PC-9 (cell line): ENCODE data around the gene PADI6. TPM values are rescaled to one million over a fixed set of nuclear protein-coding genes. Genes with fewer than 3 reads are reported as not detected.

Experiments used
- BruUV-seq: library from RNA; stranded (reverse); fragments of 400-500 nt; replicated peaks from 2 replicates; lab custom pipeline; 2021; lab: Mats Ljungman, UMichigan
- CTCF ChIA-PET: fragments of 300-600 bp; sonication (Branson Sonifier 250); formaldehyde crosslinking; loops from one replicate; lab custom pipeline; 2022; ENCODE audit warnings: antibody characterized with exemption; lab: Charles Lee
- POLR2A ChIA-PET: fragments of 300-600 bp; sonication (Branson Sonifier 250); formaldehyde crosslinking; loops from one replicate; lab custom pipeline; 2022; ENCODE audit warnings: antibody characterized with exemption; ENCODE audit not compliant: unreplicated experiment; lab: Charles Lee
- DNase-seq, 2 experiments: peaks; one replicate each; pipeline versions ENCODE4 v3.0.0 to v3.0.0-alpha.2; 2015 to 2022; ENCODE audit warnings: mixed read lengths in 1 of 2
- H2AFZ ChIP-seq: fragments of 200-600 bp; sonication (generic); 2 replicates; pipeline ENCODE4 v1.8.1; 2017; ENCODE audit warnings: antibody characterized with exemption
- H3F3A ChIP-seq: fragments of 200-600 bp; sonication (generic); 2 replicates; pipeline ENCODE4 v1.8.1; 2017; ENCODE audit warnings: antibody characterized with exemption, mild to moderate bottlenecking, low read depth; ENCODE audit not compliant: insufficient read depth
- H3K27ac ChIP-seq: fragments of 200-600 bp; sonication (generic); 2 replicates; pipeline ENCODE4 v1.6.1; 2016; ENCODE audit warnings: mixed run types
- H3K27me3 ChIP-seq: fragments of 200-600 bp; sonication (generic); 2 replicates; pipeline ENCODE4 v1.6.1; 2016; ENCODE audit warnings: low read depth, mixed run types; ENCODE audit not compliant: insufficient read depth
- H3K36me3 ChIP-seq: fragments of 200-600 bp; sonication (generic); 2 replicates; pipeline ENCODE4 v1.6.1; 2016; ENCODE audit warnings: low read depth, mixed run types
- H3K4me1 ChIP-seq: fragments of 200-600 bp; sonication (generic); replicated peaks from 2 replicates; pipeline ENCODE4 v1.6.1; 2016; ENCODE audit warnings: mixed run types; ENCODE audit not compliant: insufficient read depth
- H3K4me2 ChIP-seq: fragments of 200-600 bp; sonication (generic); 2 replicates; pipeline ENCODE4 v1.6.1; 2017; ENCODE audit warnings: mixed run types
- H3K4me3 ChIP-seq: fragments of 200-600 bp; sonication (generic); 2 replicates; pipeline ENCODE4 v1.6.1; 2016; ENCODE audit warnings: mixed run types
- H3K79me2 ChIP-seq: fragments of 200-600 bp; sonication (generic); 2 replicates; pipeline ENCODE4 v1.6.1; 2017; ENCODE audit warnings: low read depth, mixed run types
- H3K9me2 ChIP-seq: fragments of 200-600 bp; sonication (generic); 2 replicates; pipeline ENCODE4 v1.8.1; 2017; ENCODE audit warnings: mild to moderate bottlenecking; ENCODE audit not compliant: insufficient read depth
- H3K9me3 ChIP-seq: fragments of 200-600 bp; sonication (generic); 2 replicates; pipeline ENCODE4 v1.8.1; 2016; ENCODE audit warnings: low read depth; ENCODE audit not compliant: insufficient read depth
- H4K20me1 ChIP-seq: fragments of 200-600 bp; sonication (generic); 2 replicates; pipeline ENCODE4 v1.8.1; 2017; ENCODE audit not compliant: insufficient read depth
- EZH2 ChIP-seq: fragments of 200-600 bp; sonication (generic); IDR thresholded peaks from 2 replicates; pipeline ENCODE4 v1.8.0; 2017; ENCODE audit warnings: antibody characterized with exemption, low read depth
- intact Hi-C: fragments of 100-400 bp; cut with micrococcal nuclease; formaldehyde crosslinking; loops from one replicate; pipeline ENCODE4 v1.10.0; 2022; ENCODE audit not compliant: unreplicated experiment
- total RNA-seq: library from RNA; stranded (reverse); gene quantifications from 2 replicates; pipeline ENCODE4 v1.2.3, GENCODE V29; 2021
- TF ChIP-seq, protein P1 (sequence below): fragments of 200-600 bp; sonication (generic); conservative IDR thresholded peaks from 2 replicates; pipeline ENCODE4 v1.6.1; 2017; ENCODE audit warnings: mixed run types, antibody characterized with exemption, mild to moderate bottlenecking, moderate library complexity

The PADI6 gene
- total RNA-seq, 1 experiment from 2014 or later = 0.20 TPM

DNA sequence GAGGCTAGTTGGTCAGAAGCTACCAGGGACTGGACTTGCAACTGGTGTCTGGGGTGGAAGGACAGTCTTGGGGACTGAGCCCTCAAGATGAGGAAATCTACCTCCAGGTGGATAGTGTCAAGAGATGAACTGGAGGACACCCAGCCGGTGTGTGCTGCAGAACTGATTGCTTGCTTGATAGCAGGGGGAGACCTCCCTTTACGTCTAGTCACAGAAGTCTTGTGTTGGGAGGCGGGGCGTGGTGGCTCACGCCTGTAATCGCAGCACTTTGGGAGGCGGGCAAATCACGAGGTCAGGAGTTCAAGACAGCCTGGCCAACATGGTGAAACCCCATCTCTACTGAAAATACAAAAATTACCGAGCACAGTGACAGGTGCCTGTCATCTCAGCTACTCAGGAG lies 62.6 kb downstream of the PADI6 start:
- POLR2A ChIA-PET = no interaction called here
- Histone ChIP-seq H3K27me3 (no peaks in the 10 kb centered on the region), H3F3A (no peaks in the 10 kb centered on the region), H3K27ac (no peak overlapping the region), H3K4me2 (no peak overlapping the region), H3K9me3 (no peaks in the 10 kb centered on the region), H3K36me3 (peaks cover 17% of the 10 kb centered on the region; the same call in 1 of the 2 replicates), H3K79me2 (peaks cover 78% of the 10 kb centered on the region), H3K4me3 (no peak overlapping the region), H2AFZ (no peak overlapping the region), H4K20me1 (peaks cover 59% of the 10 kb centered on the region), H3K9me2 (no peaks in the 10 kb centered on the region), H3K4me1 (0 out of 2 replicates have a peak, but pooled peaks cover 9% of the 10 kb centered on the region)
- no TSS peak for BruUV-seq
- DNase-seq = no peak
- no peak for TF ChIP-seq EZH2
- TF ChIP-seq, protein P1, sequence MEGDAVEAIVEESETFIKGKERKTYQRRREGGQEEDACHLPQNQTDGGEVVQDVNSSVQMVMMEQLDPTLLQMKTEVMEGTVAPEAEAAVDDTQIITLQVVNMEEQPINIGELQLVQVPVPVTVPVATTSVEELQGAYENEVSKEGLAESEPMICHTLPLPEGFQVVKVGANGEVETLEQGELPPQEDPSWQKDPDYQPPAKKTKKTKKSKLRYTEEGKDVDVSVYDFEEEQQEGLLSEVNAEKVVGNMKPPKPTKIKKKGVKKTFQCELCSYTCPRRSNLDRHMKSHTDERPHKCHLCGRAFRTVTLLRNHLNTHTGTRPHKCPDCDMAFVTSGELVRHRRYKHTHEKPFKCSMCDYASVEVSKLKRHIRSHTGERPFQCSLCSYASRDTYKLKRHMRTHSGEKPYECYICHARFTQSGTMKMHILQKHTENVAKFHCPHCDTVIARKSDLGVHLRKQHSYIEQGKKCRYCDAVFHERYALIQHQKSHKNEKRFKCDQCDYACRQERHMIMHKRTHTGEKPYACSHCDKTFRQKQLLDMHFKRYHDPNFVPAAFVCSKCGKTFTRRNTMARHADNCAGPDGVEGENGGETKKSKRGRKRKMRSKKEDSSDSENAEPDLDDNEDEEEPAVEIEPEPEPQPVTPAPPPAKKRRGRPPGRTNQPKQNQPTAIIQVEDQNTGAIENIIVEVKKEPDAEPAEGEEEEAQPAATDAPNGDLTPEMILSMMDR = no peak
- intact Hi-C loops = no loop called here
- CTCF ChIA-PET = no interaction called here

DNA sequence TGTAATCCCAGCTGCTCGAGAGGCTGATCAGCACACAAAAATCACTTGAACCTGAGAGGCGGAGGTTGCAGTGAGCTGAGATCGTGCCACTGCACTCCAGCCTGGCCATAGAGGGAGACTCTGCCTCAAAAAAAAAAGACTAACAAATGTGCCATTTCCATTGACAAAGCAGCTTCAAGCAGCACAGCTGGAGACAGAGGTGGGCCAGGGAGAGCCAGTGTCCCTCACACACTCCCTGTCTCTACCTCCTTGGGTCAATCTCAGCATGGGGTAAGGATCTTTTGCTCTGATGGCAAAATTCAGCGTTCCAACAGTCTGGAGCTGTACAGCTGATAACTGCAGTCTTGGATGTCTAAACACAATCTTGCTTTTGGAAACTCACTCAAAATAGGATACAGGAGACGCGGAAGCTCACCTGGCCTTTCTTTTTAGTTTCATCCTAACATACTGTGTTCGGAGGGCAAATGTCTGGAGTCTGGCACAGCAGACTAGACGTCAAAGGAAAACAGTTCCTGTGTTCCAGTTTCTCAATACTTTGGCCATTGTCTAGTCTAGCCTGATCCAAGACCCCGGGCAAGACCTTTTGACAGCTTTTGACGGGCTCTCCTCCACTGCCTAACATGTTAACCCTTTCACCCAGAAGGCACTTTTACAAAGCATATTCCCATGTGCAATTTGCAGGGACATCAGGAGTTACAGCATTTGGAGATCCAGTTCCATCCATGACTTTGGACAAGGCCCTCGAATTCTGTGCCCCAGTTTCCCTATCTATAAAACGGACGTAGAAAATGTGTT lies 64.6 kb downstream of the PADI6 start:
- TSS peak; percentile 17 for BruUV-seq
- intact Hi-C loops = no loop called here
- TF ChIP-seq, protein P1 = no peak
- TF ChIP-seq EZH2 = no peak
- no peak for DNase-seq
- 0 out of 2 replicates have a peak, but pooled peaks cover 9% of the 10 kb centered on the region for H3K4me1 ChIP-seq
- peaks cover 17% of the 10 kb centered on the region; the same call in 1 of the 2 replicates for H3K36me3 ChIP-seq
- H3F3A ChIP-seq = peaks cover 15% of the 10 kb centered on the region
- H3K9me3 ChIP-seq = no peaks in the 10 kb centered on the region
- peak overlapping the region; percentile 75 for H3K4me2 ChIP-seq
- no peaks in the 10 kb centered on the region for H3K27me3 ChIP-seq
- H3K27ac ChIP-seq = no peak overlapping the region
- ChIA-PET POLR2A (interaction anchor here (0.6 to 0.7 kb wide), 2 partner anchors 144 to 299 kb away, joined by 3 read pairs; no protein-coding TSS in a partner anchor), CTCF (no interaction called here)
- peaks cover 48% of the 10 kb centered on the region for H4K20me1 ChIP-seq
- H3K9me2 ChIP-seq = no peaks in the 10 kb centered on the region
- H3K79me2 ChIP-seq = peaks cover 82% of the 10 kb centered on the region
- H3K4me3 ChIP-seq = peak overlapping the region; percentile 53; the same call in 1 of the 2 replicates
- no peak overlapping the region for H2AFZ ChIP-seq

DNA sequence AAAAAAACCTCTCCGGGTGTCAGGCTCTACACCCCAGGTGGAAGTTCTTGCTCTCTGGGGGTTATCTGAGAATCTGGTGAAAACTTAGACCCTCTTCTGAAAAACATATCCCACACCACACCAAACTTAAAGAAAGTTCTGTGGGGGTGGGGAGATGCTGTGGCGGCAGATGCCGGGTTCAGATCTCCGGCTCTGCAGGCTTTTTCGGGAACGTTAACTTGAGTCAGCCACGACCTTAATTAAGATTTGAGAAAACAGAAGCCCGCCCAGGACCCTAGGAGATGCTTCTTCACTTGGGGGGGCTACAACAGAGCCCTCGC lies 65.2 kb downstream of the PADI6 start:
- no peak overlapping the region for H2AFZ ChIP-seq
- ChIA-PET CTCF (no interaction called here), POLR2A (interaction anchor here (0.7 kb wide), 1 partner anchor 300 kb away, joined by 3 read pairs; no protein-coding TSS in a partner anchor)
- peaks cover 45% of the 10 kb centered on the region for H4K20me1 ChIP-seq
- peaks cover 76% of the 10 kb centered on the region for H3K79me2 ChIP-seq
- peak overlapping the region; percentile 53; the same call in 1 of the 2 replicates for H3K4me3 ChIP-seq
- no peak overlapping the region for H3K27ac ChIP-seq
- H3K4me2 ChIP-seq = peak overlapping the region; percentile 75
- intact Hi-C loops = no loop called here
- no TSS peak for BruUV-seq
- TF ChIP-seq EZH2 = no peak
- TF ChIP-seq, protein P1 = no peak
- no peaks in the 10 kb centered on the region for H3K9me2 ChIP-seq
- no peaks in the 10 kb centered on the region for H3K9me3 ChIP-seq
- H3K36me3 ChIP-seq = peaks cover 17% of the 10 kb centered on the region; the same call in 1 of the 2 replicates
- no peak for DNase-seq
- peaks cover 14% of the 10 kb centered on the region for H3K4me1 ChIP-seq
- H3F3A ChIP-seq = peaks cover 20% of the 10 kb centered on the region
- no peaks in the 10 kb centered on the region for H3K27me3 ChIP-seq
